Stimulated activated CD4-positive, alpha-beta T cell treated with anti-CD3 and anti-CD28 coated beads, TNF-alpha, amount 100 ng/mL, for 48 hours (primary cell): Measurements from ENCODE around the gene SLC40A1.
A peak's percentile ranks its signal among the peaks of the same experiment; 100 is the strongest.
"Not testable (repeated sequence)": the region's sequence is repeated elsewhere in the genome, so short reads cannot be mapped to it uniquely, and the experiment has no call there.

Source experiments
- DNase-seq, 3 donors: peaks; one replicate each; pipeline ENCODE4 v3.0.0-alpha.2; 2020; ENCODE audit warnings: low read depth in 3 of 3

The SLC40A1 gene, protein sequence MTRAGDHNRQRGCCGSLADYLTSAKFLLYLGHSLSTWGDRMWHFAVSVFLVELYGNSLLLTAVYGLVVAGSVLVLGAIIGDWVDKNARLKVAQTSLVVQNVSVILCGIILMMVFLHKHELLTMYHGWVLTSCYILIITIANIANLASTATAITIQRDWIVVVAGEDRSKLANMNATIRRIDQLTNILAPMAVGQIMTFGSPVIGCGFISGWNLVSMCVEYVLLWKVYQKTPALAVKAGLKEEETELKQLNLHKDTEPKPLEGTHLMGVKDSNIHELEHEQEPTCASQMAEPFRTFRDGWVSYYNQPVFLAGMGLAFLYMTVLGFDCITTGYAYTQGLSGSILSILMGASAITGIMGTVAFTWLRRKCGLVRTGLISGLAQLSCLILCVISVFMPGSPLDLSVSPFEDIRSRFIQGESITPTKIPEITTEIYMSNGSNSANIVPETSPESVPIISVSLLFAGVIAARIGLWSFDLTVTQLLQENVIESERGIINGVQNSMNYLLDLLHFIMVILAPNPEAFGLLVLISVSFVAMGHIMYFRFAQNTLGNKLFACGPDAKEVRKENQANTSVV

DNA sequence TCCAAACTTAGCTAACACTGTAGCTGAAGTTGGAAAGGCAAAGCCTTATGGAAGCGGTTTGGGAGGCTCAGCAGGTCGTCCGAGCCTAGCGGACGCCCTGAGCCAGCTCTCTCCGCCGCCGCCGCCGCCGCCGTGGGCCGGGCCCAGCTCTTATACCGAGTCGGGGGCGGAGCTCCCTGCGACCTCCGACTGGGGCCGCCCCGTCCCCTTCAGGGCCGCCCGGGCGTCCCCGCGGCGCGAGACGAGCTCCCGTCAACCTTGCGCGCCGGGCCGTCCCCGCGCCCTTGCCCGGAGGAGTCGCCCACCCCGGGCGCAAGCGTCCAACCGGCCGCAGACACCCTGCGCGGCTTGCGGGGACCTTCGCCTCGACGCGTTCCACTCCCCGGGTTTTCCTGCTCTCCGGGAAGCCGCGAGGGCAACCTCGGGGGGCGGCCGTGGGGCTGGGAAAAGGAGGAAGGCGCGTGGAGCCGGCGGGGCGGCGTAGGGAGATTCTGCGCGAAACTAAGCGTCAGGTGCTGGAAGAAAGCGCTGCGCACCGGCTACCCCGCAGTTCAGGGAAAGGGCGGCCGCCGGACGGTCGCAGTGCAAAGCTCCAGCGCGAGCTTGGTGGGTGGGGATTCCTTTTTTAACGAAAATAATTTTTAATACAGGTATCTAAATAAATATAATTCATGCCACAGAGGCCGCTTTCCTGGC is at the start of gene SLC40A1:
TSS of gene SLC40A1 (minus strand) at position 129 of the 696 bp plus-strand sequence. CDS start 326 bp downstream, outside the sequence.
- DNase-seq = peak in 2 of 3 donors; percentile 22 to 65

DNA sequence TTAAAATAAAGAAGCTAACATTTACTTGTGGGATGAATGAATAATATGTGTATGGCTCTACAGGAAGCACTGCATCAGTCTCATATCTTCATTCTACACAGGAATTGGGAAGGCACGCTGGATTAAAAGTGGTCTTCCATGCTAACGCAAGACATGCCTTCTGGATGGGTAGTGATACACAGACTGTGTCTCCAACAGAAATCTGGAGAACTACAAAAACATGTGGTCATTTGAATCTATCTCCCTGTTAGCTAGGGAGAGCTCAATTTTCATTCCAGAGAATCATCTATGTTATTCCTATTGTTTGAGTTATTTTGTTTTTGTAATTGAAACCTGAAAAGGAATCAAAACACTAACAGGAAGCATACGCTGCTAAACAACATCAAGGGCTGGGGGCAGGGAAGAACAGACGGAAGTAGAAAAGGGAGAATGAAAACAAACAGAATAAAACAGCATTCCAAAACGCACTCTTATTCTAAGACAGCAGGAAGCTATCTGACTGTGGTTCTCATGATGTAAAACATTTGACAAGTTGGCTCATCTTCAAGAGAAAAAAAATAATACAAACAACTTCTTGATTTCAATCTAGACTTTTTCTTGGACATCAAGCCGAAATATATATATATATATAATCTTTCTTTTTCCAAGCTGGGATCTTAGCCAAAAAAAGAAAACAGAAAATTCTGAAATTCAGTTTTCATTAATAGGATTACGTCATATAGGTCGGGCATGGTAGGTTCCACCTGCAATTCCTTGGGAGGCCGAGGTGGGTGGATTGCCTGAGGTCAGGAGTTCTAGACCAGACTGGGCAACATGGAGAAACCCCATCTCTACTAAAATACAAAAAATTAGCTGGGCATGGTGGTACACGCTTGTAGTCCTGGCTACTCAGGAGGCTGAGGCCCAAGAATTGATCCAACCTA is 49.2 kb upstream of the SLC40A1 start:
- DNase-seq = no peak

DNA sequence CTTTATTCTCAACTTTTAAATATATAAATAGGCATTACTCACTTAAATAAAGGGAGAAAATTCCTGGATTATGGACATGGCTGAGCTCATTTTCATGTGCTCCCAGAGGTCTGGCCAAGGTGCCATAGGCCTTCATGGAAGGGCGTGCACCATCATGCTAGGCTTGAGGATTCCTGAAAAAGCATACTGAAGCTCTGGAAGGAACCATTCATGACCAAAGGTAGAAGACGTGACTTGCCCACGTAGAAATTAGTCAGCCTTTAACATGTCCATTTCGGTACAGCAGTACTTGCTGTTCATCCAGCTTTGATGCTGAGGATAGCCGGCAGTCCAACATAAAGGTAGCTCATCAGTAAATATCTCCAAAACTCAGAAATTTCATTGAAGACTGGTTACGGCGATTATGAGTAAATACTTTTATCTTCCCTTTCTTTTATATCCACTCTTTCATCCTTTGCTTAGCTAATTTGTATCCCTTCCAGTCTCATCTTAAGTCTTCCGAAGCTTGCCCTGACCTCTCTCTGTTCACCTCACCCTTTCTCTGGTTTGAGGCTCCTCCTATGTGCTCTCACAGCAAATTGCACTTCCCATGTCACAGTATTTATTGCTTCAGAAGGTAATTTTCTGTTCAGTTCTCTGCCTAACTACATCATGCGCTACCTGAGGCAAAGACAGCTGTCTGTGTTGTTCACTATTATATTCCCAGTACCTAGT is 48.4 kb upstream of the SLC40A1 start:
- no peak for DNase-seq

DNA sequence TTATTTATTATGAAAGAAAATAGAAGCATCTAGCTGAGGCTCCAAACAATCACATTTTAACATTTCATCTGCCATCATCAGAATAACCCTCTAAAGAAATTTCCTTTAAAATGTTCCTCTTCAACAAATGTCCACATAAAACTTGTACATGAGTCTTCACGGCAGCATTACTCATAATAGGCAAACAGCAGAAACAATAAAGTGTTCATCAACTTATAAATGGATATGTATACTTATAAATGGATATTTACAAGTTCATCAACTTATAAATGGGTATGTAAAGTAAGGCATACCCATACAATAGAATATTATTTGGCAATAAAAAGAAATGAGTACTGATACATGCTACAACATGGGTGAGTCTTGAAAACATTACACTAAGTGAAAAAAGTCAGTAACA is 47.2 kb upstream of the SLC40A1 start:
- DNase-seq = no peak

DNA sequence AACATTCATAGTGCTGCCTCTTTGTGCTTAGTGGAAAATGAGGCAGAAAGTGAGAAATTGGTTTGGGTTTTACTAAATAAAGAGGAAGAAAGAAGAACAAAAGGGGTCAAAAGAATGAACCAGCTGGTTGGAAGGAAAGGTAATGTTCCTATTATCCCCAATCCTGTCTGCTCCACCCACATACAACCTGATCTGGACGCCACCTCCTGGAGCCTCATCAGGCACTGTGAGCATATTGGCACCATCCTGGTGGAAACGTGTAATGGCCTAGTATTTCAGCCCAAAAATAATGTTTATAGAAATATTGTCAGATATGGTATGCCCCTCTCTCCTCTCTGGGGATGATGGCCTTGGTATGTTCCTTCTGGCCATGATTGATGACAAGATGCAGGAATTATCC is 45.0 kb upstream of the SLC40A1 start:
- DNase-seq = no peak

DNA sequence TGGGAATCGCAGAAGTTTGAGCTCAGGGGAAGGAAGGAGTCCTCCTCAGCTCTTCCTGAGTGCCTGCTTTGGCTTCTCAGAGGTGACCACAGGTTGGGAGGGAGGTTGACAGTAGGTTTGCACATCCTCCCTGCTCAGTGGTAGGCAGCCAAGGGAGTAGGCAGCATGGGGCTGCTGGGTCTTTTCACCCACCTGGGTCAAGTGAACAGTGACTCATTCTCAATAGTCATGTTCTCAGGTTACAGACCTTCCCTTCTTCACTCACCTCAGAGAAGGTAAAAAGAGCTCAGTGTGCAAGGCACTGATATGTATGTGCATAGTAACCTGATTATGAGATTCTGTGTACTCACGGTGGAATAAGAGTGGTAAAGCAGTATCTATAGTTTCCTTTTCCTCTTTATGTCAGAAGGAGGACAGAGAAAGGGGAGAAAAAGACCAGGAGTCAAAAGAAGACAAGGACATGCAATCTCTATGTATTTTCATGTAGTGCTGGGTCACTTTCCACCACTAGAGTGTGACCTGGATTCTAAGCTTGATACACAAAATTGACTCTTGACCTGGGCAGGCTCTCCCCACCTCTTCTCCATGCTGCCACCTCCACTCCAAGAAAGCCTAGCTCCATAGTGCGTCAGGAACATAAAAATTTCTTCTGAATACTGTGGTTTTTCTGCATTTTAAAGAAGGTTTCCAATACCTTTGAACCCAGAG is 44.2 kb upstream of the SLC40A1 start:
- no peak for DNase-seq

DNA sequence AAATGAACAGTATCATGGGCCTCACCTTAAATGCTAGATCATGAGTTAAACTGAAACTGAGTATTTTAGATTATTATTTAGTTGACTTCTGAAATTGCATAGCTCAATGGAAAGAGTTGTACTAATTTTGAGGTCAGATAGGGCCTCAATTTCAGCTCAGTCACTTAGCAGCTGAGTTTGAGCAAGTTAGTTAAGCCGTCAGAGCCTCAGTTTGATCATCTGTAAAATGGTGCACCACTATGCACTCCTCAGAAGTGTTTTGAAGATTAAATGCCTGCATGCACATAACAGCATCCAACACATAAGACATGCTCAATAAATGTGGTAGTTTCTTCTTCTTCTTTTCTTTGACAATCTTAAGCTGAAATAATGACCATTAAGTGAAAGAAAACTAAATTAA is 42.5 kb upstream of the SLC40A1 start:
- DNase-seq = no peak

DNA sequence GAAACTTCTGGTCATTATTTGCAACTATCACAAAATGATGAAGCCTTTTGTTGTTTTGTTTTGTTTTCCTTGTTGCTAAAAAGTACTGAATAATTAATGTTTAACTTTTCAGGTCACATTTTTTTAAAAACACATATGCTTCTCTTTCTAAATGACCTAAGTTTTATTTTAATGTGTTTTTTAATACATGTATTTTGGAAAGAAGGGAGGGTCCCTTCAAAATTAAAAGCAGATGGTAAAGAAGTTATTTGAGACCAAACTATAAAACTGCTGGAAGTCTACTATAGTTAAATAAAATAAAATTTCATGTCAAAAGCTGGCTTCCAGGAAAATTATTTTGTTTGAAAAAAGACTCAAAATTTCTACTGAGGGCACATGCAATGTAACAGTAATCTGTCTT is 41.2 kb upstream of the SLC40A1 start:
- DNase-seq = no peak

DNA sequence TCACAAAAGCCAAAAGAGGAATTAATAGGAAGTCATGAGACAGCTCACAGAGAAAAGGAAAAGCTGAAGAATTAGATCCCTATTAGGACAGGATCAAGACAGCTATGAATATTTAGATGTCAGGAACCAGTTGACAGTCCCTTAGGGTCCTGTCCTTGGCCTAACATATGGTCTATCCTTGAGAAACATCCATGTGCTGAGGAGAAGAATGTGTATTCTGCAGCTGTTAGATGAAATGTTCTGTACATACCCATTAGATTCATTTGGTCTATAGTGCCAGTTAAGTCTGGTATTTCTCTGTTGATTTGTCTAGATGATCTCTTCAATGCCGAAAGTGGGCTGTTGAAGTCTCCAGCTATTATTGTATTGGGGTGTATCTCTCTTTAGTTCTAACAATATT is 37.6 kb upstream of the SLC40A1 start:
- no peak for DNase-seq

DNA sequence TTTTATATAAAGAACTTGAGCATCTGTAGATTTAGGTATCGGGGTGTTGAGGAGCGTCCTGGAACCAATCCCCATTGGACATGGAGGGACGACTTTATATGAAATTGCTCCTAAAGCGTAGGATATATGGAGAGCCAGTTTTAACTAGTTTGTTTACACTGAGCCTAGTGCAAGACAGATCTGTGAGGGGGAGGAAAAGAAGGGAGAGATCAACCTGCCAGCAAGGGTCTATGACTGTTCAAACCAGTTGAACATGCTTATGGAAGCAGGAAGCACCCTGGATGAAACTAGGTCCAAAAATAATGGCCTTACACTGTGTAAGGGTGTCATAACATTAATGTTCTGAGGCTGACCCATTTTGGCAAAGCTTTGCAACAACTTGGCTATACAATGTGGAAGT is 34.0 kb upstream of the SLC40A1 start:
- no peak for DNase-seq

DNA sequence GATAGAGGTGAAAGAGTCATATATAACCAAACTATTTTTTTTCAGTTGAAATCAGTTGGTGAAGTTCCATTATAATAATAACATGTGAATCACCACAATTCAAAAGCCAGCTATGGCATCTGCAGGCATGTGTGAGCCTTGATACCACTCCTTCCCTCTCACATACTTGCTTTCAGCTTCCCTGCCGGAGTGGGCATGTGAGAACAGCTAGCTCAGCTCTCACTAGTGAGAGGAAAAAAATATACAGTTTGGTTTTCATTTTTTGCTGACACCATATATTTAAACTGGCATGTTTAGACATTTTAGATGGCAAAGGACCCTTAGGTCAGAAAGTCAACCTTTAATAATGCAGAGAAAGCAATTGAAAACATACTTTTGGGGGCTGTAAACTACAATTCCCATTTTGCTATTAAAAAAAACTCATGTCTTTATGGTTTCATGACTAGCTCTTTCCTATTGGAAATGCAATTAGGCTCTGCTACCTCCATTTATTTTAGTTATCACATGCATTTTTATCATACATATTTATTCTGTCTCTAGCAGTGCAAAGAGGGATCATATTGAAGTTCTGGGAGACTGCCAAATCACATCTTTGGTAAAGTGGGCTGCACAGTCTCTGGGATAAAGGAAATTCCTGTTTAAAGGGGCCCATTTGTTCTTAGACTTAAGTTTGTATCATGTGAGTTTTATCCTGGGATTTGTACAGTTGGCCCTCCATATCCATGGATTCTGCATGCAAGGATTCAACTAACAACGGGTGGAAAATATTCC is 33.2 kb upstream of the SLC40A1 start:
- DNase-seq = no peak

DNA sequence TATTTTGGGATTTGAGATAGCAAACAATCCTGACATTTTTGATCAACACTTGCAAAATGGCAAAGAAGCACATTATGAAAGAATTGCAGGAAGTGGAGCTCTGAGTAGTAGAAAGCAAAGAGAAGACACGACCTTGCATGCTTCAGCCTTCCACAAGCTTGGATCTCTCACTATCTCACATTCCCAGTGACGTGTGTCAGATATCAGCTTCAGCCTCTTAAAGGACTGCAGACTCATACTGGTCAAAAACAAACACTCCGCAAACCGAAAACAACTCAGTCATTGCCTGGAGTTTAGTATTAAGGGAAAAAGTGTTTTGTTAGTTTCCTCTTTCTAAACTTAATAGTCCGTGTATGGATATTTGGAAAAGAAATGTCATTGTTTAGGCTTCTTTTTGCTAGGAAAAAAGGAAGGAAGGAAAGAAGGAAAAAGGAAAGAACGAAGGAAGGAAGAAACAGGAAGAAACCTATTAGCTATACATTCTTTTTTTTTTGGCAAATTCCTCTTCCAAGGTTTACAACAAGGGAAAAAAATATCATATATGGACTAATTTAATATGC is 32.6 kb upstream of the SLC40A1 start:
- no peak for DNase-seq

DNA sequence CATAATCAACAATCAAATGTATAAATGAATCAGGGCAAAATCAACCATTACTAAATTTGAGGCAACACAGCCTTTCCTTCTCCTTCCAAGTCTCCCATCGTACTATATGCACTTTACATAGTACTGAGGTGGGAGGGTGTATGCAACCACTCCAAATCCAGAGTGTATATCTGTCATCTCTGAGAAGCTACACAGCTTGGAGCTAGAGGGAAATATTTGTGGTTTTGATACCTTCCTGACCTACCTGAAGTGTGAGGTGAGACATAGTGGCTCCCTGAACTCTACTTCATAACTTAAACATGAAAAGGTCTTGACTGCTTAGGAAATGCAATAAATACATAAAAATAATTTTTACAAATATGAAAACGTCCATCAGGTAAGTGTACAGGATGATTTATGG is 30.1 kb upstream of the SLC40A1 start:
- DNase-seq = no peak

DNA sequence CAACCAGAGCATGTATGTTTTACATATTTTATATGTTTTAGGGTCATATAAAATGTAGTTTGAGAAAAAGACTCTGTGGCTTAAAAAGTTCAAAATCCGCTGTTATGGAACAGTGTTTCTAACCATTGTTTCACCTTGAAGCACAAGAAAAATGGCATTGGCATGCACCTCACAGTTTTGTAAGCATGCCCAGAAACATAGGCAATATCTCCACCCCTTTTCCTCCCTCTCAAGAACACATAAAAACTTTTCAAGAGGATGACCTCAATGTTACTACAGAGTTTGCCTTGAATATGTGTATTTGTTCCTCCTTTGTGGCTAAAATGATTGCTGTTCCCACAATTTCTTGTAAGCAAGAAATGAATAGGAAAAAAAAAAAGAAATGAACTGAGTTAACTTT is 29.3 kb upstream of the SLC40A1 start:
- no peak for DNase-seq

DNA sequence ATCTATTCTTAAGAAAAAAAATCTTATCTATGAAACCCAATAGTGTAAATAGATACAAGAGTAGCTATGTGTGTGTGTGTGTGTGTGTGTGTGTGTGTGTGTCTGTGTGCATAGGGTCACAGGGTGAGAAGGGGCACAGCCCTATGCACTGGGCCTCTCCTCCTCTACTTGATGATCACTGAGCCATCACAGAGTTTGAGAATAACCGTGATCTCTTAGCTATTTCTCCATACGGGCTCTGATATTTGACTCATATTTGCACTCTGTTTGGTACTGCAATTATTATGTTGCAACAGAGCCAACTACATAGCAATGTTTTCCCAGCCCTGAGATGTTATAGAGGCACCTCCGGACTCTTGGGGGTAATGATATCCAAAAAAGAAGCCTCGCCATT is 28.8 kb upstream of the SLC40A1 start:
- DNase-seq = no peak

DNA sequence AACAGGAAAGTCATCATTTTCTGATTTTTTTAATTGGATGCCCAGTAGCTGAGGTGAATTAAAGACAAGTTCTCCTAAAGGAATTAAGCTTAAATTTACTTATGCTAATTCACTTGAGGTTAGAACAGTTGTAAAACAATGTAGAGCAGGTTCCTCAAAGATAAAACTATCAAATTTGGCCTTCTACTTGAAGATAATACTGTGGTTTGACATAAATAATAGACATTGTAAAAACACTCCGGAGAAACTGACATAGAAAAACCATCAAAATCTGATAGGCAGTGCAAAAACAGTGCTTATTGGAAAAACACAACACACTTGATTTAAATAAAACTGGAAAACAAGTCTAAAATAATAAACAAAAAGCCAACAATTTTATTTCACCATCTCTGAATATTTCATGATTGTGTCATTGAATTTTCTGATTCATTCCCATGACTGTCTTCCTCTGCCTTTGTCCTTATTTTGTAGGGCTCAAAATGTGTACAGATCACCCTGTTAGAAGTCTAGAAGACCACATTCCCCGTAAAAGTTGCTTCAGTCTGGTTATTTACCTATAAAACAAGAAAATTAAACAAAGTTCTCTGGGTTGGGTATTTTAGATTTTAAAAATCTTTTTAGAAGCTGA is 28.3 kb upstream of the SLC40A1 start:
- no peak for DNase-seq

DNA sequence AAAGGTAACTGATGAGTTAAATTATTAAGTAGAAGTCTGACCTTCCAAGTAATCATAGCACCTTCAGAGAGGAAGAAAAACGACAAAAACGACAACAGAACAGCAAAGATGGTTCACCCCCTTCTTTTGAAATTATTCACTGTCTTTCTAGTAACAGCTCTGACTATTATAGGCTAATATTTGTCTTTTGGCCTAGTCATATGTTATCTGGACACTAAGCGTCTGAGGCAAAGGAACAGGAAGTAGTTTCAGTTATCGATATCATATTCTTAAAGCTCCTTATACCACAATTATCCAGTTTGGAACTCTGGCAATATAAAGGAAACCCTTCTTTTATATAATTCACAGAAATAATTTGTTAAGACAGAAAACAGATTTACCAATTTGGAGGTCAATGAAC is 27.6 kb upstream of the SLC40A1 start:
- no peak for DNase-seq

DNA sequence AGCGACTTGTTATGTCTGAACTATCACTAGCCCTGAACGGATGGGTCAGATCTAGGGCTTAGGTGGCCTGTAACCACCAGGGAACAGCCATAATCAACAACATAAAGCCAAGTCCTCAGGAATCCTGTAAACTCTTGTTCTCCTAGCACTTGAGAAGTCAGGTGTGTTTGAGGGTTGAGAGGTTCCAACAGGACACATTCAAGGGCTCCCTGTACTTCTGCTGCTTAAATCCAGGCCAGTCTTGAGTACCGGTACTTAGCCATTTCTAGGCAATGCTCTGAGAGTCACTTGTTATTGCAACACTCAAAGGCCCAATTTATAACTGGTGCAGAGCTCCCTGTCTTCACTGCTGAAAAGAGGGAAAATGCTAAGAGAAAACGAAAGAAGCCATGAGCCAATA is 21.6 kb upstream of the SLC40A1 start:
- DNase-seq = no peak

DNA sequence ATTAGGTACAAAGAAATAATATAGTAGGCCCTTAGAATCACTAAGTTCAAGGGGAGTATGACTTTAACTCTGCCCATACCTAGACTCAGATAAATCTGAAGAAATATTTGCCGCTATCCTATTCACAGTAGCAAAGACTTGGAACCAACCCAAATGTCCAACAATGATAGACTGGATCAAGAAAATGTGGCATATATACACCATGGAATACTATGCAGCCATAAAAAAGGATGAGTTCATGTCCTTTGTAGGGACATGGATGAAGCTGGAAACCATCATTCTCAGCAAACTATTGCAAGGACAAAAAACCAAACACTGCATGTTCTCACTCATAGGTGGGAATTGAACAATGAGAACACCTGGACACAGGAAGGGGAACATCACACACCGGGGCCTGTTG is 21.1 kb upstream of the SLC40A1 start:
- DNase-seq = not testable (repeated sequence)
